Keratinocyte (primary cell): ENCODE data around the gene RMC1. TPM values are rescaled to one million over a fixed set of nuclear protein-coding genes. Genes with fewer than 3 reads are reported as not detected.

Experiments used
- DNase-seq: peaks from one replicate; pipeline ENCODE4 v3.0.0-alpha.2; 2011; ENCODE audit warnings: low read depth, missing footprints, low spot score
- FAIRE-seq: peaks from 2 replicates; lab custom pipeline; 2011; peaks lifted over from hg19 to GRCh38; lab: Jason Lieb, UNC
- H2AFZ ChIP-seq: 2 replicates; pipeline ENCODE4 v1.6.0; 2012; ENCODE audit warnings: low read length, control low read depth, inconsistent platforms; ENCODE audit not compliant: control insufficient read depth
- H3K27ac ChIP-seq: 2 replicates; pipeline ENCODE4 v1.5.1; 2011; ENCODE audit warnings: low read length; ENCODE audit not compliant: control insufficient read depth, insufficient read depth
- H3K27me3 ChIP-seq: 3 replicates; pipeline ENCODE4 v1.6.0; 2011; ENCODE audit warnings: low read length; ENCODE audit not compliant: control insufficient read depth, insufficient read depth; ENCODE audit errors: extremely low read depth
- H3K36me3 ChIP-seq, 2 experiments: 2 replicates in 1 of 2; 3 replicates in 1 of 2; pipeline ENCODE4 v1.5.1; 2011; ENCODE audit warnings: low read length in 2 of 2, mild to moderate bottlenecking in 1 of 2; ENCODE audit not compliant: control insufficient read depth in 2 of 2, insufficient read depth in 2 of 2; ENCODE audit errors: extremely low read depth in 1 of 2
- H3K4me1 ChIP-seq: 3 replicates; pipeline ENCODE4 v1.5.1; 2011; ENCODE audit warnings: low read length; ENCODE audit not compliant: control insufficient read depth, insufficient read depth; ENCODE audit errors: extremely low read depth
- H3K4me2 ChIP-seq: 3 replicates; pipeline ENCODE4 v1.6.0; 2011; ENCODE audit warnings: low read depth, low read length; ENCODE audit not compliant: control insufficient read depth, insufficient read depth; ENCODE audit errors: extremely low read depth
- H3K4me3 ChIP-seq, 3 experiments: fragments of 200-600 bp in 1 of 3; sonication (generic) in 1 of 3; 2 replicates in 2 of 3; 3 replicates in 1 of 3; pipeline ENCODE4 v1.5.1; 2011 to 2016; ENCODE audit warnings: low read length in 3 of 3, mild to moderate bottlenecking in 3 of 3, control low read depth in 2 of 3, inconsistent platforms in 1 of 3, low read depth in 1 of 3, mixed read lengths in 1 of 3, mixed run types in 1 of 3, moderate library complexity in 1 of 3; ENCODE audit not compliant: control insufficient read depth in 2 of 3, insufficient read depth in 2 of 3; ENCODE audit errors: extremely low read depth in 1 of 3
- H3K79me2 ChIP-seq: 2 replicates; pipeline ENCODE4 v1.6.0; 2012; ENCODE audit warnings: low read length; ENCODE audit not compliant: control insufficient read depth, insufficient read depth
- H3K9ac ChIP-seq: 3 replicates; pipeline ENCODE4 v1.6.0; 2011; ENCODE audit warnings: low read length; ENCODE audit not compliant: control insufficient read depth, insufficient read depth; ENCODE audit errors: extremely low read depth
- H3K9me1 ChIP-seq: 3 replicates; pipeline ENCODE4 v1.6.0; 2011; ENCODE audit warnings: low read length; ENCODE audit not compliant: control insufficient read depth, insufficient read depth; ENCODE audit errors: extremely low read depth
- H3K9me3 ChIP-seq: 2 replicates; pipeline ENCODE4 v1.5.1; 2012; ENCODE audit warnings: low read depth, low read length; ENCODE audit not compliant: control insufficient read depth
- H4K20me1 ChIP-seq: 3 replicates; pipeline ENCODE4 v1.6.0; 2011; ENCODE audit warnings: low read length; ENCODE audit not compliant: control insufficient read depth, insufficient read depth; ENCODE audit errors: extremely low read depth
- CTCF ChIP-seq, 3 experiments: IDR thresholded peaks in 1 of 3; conservative IDR thresholded peaks in 1 of 3; optimal IDR thresholded peaks in 1 of 3; 2 replicates in 2 of 3; 3 replicates in 1 of 3; pipeline versions ENCODE3 to v1.5.1; 2011; ENCODE audit warnings: low read length in 3 of 3, mild to moderate bottlenecking in 3 of 3, moderate library complexity in 2 of 3, control low read depth in 1 of 3, inconsistent platforms in 1 of 3; ENCODE audit not compliant: insufficient read depth in 2 of 3; ENCODE audit errors: extremely low read depth in 1 of 3
- EZH2 ChIP-seq: IDR thresholded peaks from one replicate; pipeline ENCODE4 v1.6.1; 2012; ENCODE audit warnings: inconsistent platforms, mild to moderate bottlenecking, low read length, moderate library complexity
- dilution Hi-C: fragments of 300-500 bp; cut with MboI; formaldehyde crosslinking; loops from one replicate; pipeline ENCODE4 v1.7.0; 2020; ENCODE audit warnings: low sequenced_read_pairs; ENCODE audit not compliant: extremely low pct_ligation_motif_present
- polyA plus RNA-seq, 5 experiments: library from polyadenylated mRNA; depleted of rRNA in 3 of 5; stranded (reverse) in 3 of 5; stranded (forward) in 1 of 5; unstranded in 1 of 5; fragments of >200 nt; gene quantifications; 1 replicate in 1 of 5; 2 replicates in 3 of 5; 3 replicates in 1 of 5; pipeline versions ENCODE4 v1.2.1 to v1.2.3, GENCODE V29; 2011 to 2012; ENCODE audit warnings: missing spikeins in 2 of 5, low read depth in 1 of 5, low replicate concordance in 1 of 5

The RMC1 gene
- polyA plus RNA-seq, 1 donor (not counting 4 experiments of a cell fraction or from before 2014, with no cell fraction given) = 26.4 TPM

GRCh38 chr18:23493654-23494053, 9.7 kb upstream of the RMC1 start:
- H2AFZ ChIP-seq = no peak overlapping the region
- no peaks in the 10 kb centered on the region for H4K20me1 ChIP-seq
- H3K4me1 ChIP-seq = peaks cover 17% of the 10 kb centered on the region
- H3K9me3 ChIP-seq = no peaks in the 10 kb centered on the region
- dilution Hi-C loops = no loop called here
- H3K9me1 ChIP-seq = no peaks in the 10 kb centered on the region
- no peak for TF ChIP-seq EZH2
- no peak for TF ChIP-seq CTCF (optimal IDR thresholded peaks at IDR 0.05 in 1 of 3, IDR thresholded peaks at IDR 0.05 in 1 of 3, conservative IDR thresholded peaks at IDR 0.05 in 1 of 3; ENCODE audit: extremely low read depth in 1 of 3, insufficient read depth in 2 of 3, low read length in 3 of 3)
- H3K9ac ChIP-seq = no peak overlapping the region
- H3K4me2 ChIP-seq = no peak overlapping the region
- H3K36me3 ChIP-seq = no peaks in the 10 kb centered on the region
- no peak overlapping the region for H3K27ac ChIP-seq
- DNase-seq = no peak
- H3K27me3 ChIP-seq = no peaks in the 10 kb centered on the region
- FAIRE-seq = no peak
- H3K79me2 ChIP-seq = no peaks in the 10 kb centered on the region
- H3K4me3 ChIP-seq = no peak overlapping the region

GRCh38 chr18:23494992-23495391, 8.3 kb upstream of the RMC1 start:
- dilution Hi-C loops = no loop called here
- DNase-seq = peak; percentile 71
- no peaks in the 10 kb centered on the region for H3K79me2 ChIP-seq

More at GRCh38 chr18:23494992-23495391, 8.3 kb upstream of the RMC1 start:
- H3K9me1 ChIP-seq = no peaks in the 10 kb centered on the region
- H3K36me3 ChIP-seq = no peaks in the 10 kb centered on the region
- no peak overlapping the region for H2AFZ ChIP-seq
- no peak for FAIRE-seq
- peak overlapping the region; percentile 39 for H3K4me2 ChIP-seq
- H3K9ac ChIP-seq = no peak overlapping the region
- H4K20me1 ChIP-seq = no peaks in the 10 kb centered on the region
- H3K27ac ChIP-seq = peak overlapping the region; percentile 28
- H3K4me3 ChIP-seq = no peak overlapping the region
- TF ChIP-seq EZH2 (no peak), CTCF (optimal IDR thresholded peaks at IDR 0.05 in 1 of 3, IDR thresholded peaks at IDR 0.05 in 1 of 3, conservative IDR thresholded peaks at IDR 0.05 in 1 of 3; ENCODE audit: extremely low read depth in 1 of 3, insufficient read depth in 2 of 3, low read length in 3 of 3) (no peak)
- no peaks in the 10 kb centered on the region for H3K27me3 ChIP-seq
- peaks cover 20% of the 10 kb centered on the region for H3K4me1 ChIP-seq
- H3K9me3 ChIP-seq = no peaks in the 10 kb centered on the region
